SK-N-MC (cell line): Measurements from ENCODE around the gene C1orf74.

Source experiments
- EZH2 ChIP-seq: fragments of 200-600 bp; sonication (generic); IDR thresholded peaks from one replicate; pipeline ENCODE4 v1.6.1; 2017; ENCODE audit warnings: antibody characterized with exemption
- POLR2AphosphoS5 ChIP-seq: IDR thresholded peaks from 2 replicates; pipeline ENCODE4 v1.6.1; 2012; ENCODE audit warnings: mild to moderate bottlenecking, low read depth, low read length, borderline replicate concordance

DNA sequence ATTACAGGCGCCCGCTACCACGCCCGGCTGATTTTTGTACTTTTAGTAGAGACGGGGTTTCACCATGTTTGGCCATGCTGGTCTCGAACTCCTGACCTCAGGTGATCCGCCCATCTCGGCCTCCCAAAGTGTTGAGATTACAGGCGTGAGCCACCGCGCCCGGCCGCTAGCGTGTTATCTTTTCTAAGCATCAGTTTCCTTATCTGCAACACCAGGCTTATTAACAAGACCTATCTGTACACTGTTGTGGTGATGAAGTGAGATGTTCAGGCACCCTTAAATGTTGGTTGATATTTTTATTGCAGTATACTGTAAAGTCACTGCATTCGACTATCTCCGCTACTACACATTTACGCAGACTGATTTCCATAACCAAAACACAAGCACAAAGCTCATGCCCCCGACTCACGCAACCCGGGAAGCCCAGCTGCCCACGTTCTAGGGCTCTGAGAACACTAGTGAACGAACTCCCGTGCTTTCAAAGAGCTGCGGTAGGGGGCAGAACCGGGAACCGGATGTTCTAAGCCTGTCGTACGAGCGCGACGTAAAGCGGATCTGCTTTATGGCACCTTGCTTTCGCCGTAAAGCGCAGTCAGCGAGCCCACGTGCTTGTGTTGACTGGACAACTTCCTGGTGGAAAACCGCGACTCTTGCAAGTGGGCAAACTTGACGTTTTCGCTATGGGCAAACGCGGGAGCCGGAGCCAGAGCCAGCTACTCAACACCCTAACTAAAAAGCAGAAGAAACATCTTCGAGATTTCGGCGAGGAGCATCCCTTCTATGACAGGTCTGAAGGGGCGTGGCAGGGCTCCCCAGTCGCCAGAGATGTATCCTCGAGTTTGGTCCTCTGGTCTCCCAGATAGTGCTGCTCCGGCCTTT lies 43.3 kb upstream of the C1orf74 start, which contains the start of gene UTP25:
- TF ChIP-seq EZH2, result no peak
- TF ChIP-seq POLR2AphosphoS5, result peak; percentile 81
